Skeletal muscle tissue (tissue), 4 donors: ENCODE data around the gene UBE2D2. TPM values are rescaled to one million over a fixed set of nuclear protein-coding genes. Genes with fewer than 3 reads are reported as not detected.
"Not testable (repeated sequence)": the region's sequence is repeated elsewhere in the genome, so short reads cannot be mapped to it uniquely, and the experiment has no call there.

Experiments
- H3K27ac ChIP-seq: one replicate; pipeline ENCODE4 v1.7.0; 2013; ENCODE audit warnings: mild to moderate bottlenecking, low read depth, low read length, inconsistent platforms
- H3K27me3 ChIP-seq, 3 donors: one replicate each; pipeline ENCODE4 v1.7.0; 2013; ENCODE audit warnings: low read length in 3 of 3; ENCODE audit not compliant: control insufficient read depth in 3 of 3, insufficient read depth in 3 of 3
- H3K36me3 ChIP-seq, 3 donors: one replicate each; pipeline ENCODE4 v1.7.0; 2013; ENCODE audit warnings: low read length in 3 of 3; ENCODE audit not compliant: control insufficient read depth in 3 of 3, insufficient read depth in 3 of 3
- H3K4me1 ChIP-seq, 3 donors: one replicate each; pipeline ENCODE4 v1.7.0; 2013; ENCODE audit warnings: low read length in 3 of 3, mild to moderate bottlenecking in 3 of 3; ENCODE audit not compliant: control insufficient read depth in 3 of 3, insufficient read depth in 3 of 3
- H3K4me3 ChIP-seq, 3 donors: one replicate each; pipeline ENCODE4 v1.7.0; 2013; ENCODE audit warnings: low read length in 3 of 3
- H3K9ac ChIP-seq, 3 donors: one replicate each; pipeline ENCODE4 v1.7.0; 2013; ENCODE audit warnings: low read length in 3 of 3, mild to moderate bottlenecking in 3 of 3, moderate library complexity in 2 of 3, low read depth in 1 of 3
- H3K9me3 ChIP-seq, 3 donors: one replicate each; pipeline ENCODE4 v1.7.0; 2013; ENCODE audit warnings: low read length in 3 of 3; ENCODE audit not compliant: control insufficient read depth in 3 of 3
- total RNA-seq: library from RNA; depleted of rRNA; stranded (reverse); fragments of >200 nt; gene quantifications from one replicate; pipeline ENCODE4 v1.2.3, GENCODE V29; 2014
- donor health status: Osteomylitis.

Gene UBE2D2
- total RNA-seq, 1 donor from 2014 or later = 81.9 TPM

- Histone ChIP-seq H3K4me1 (peaks cover 5 to 12% (median 9%) of the 10 kb centered on the region in 3 donors), H3K9me3 (no peaks in the 10 kb centered on the region), H3K27me3 (no peaks in the 10 kb centered on the region), H3K4me3 (no peak overlapping the region), H3K27ac (peak overlapping the region; percentile 31), H3K9ac (no peak overlapping the region), H3K36me3 (peaks cover 4 to 11% (median 6%) of the 10 kb centered on the region in 3 donors)
Observed at GRCh38 chr5:139600336-139600949, 39.3 kb downstream of the UBE2D2 start.

- Histone ChIP-seq H3K4me3 (no peak overlapping the region), H3K9ac (peak overlapping the region in 1 of 3 donors; percentile 35), H3K4me1 (peaks cover 5 to 12% (median 9%) of the 10 kb centered on the region in 3 donors), H3K36me3 (peaks cover 4 to 11% (median 6%) of the 10 kb centered on the region in 3 donors), H3K9me3 (no peaks in the 10 kb centered on the region), H3K27me3 (no peaks in the 10 kb centered on the region), H3K27ac (peak overlapping the region; percentile 31)
Observed at GRCh38 chr5:139601429-139601828, 40.3 kb downstream of the UBE2D2 start.

GRCh38 chr5:139601948-139602347 lies 40.8 kb downstream of the UBE2D2 start:
- peaks cover 4 to 11% (median 6%) of the 10 kb centered on the region in 3 donors for H3K36me3 ChIP-seq
- not testable (repeated sequence) for H3K9ac ChIP-seq, H3K4me3 ChIP-seq, H3K27me3 ChIP-seq, H3K9me3 ChIP-seq
- peaks cover 5 to 12% (median 9%) of the 10 kb centered on the region in 3 donors for H3K4me1 ChIP-seq
- peak overlapping the region; percentile 65 for H3K27ac ChIP-seq

- Histone ChIP-seq H3K27ac (no peak overlapping the region), H3K27me3 (no peaks in the 10 kb centered on the region), H3K4me3 (no peak overlapping the region), H3K36me3 (peaks cover 0 to 6% (median 4%) of the 10 kb centered on the region in 3 donors), H3K9ac (no peak overlapping the region), H3K4me1 (peaks cover 5 to 7% (median 5%) of the 10 kb centered on the region in 3 donors), H3K9me3 (no peaks in the 10 kb centered on the region)
Observed at GRCh38 chr5:139605887-139606286, 44.7 kb downstream of the UBE2D2 start.

- peaks cover 0 to 16% (median 0%) of the 10 kb centered on the region in 3 donors for H3K4me1 ChIP-seq
- no peaks in the 10 kb centered on the region for H3K9me3 ChIP-seq
- no peak overlapping the region for H3K4me3 ChIP-seq
- peak overlapping the region in 1 of 3 donors; percentile 54 for H3K9ac ChIP-seq
- no peak overlapping the region for H3K27ac ChIP-seq
- no peaks in the 10 kb centered on the region for H3K27me3 ChIP-seq
- H3K36me3 ChIP-seq = peaks cover 0 to 6% (median 2%) of the 10 kb centered on the region in 3 donors
Observed at GRCh38 chr5:139611703-139612584, 50.8 kb downstream of the UBE2D2 start.

GRCh38 chr5:139619861-139620260 lies 58.7 kb downstream of the UBE2D2 start:
- H3K27ac ChIP-seq = no peak overlapping the region
- peaks cover 0 to 2% (median 0%) of the 10 kb centered on the region in 3 donors for H3K4me1 ChIP-seq
- H3K9me3 ChIP-seq = no peaks in the 10 kb centered on the region
- H3K4me3 ChIP-seq = no peak overlapping the region
- peaks cover 16 to 31% (median 22%) of the 10 kb centered on the region in 3 donors for H3K36me3 ChIP-seq
- no peak overlapping the region for H3K9ac ChIP-seq
- H3K27me3 ChIP-seq = no peaks in the 10 kb centered on the region

- not testable (repeated sequence) for H3K9me3 ChIP-seq, H3K4me3 ChIP-seq, H3K27ac ChIP-seq, H3K9ac ChIP-seq, H3K27me3 ChIP-seq, H3K4me1 ChIP-seq
- peaks cover 26 to 44% (median 43%) of the 10 kb centered on the region in 3 donors for H3K36me3 ChIP-seq
Observed at GRCh38 chr5:139625398-139625797, 64.3 kb downstream of the UBE2D2 start.

- no peak overlapping the region for H3K9ac ChIP-seq
- H3K36me3 ChIP-seq = peaks cover 16 to 26% (median 18%) of the 10 kb centered on the region in 3 donors
- H3K9me3 ChIP-seq = no peaks in the 10 kb centered on the region
- no peak overlapping the region for H3K27ac ChIP-seq
- no peak overlapping the region for H3K4me3 ChIP-seq
- peaks cover 9 to 18% (median 12%) of the 10 kb centered on the region in 3 donors for H3K4me1 ChIP-seq
- no peaks in the 10 kb centered on the region for H3K27me3 ChIP-seq
Observed at GRCh38 chr5:139630855-139631254, 69.7 kb downstream of the UBE2D2 start.

GRCh38 chr5:139631520-139632165 lies 70.5 kb downstream of the UBE2D2 start:
- H3K9me3 ChIP-seq = no peaks in the 10 kb centered on the region
- no peaks in the 10 kb centered on the region for H3K27me3 ChIP-seq
- H3K36me3 ChIP-seq = peaks cover 12 to 21% (median 16%) of the 10 kb centered on the region in 3 donors
- peaks cover 17 to 26% (median 20%) of the 10 kb centered on the region in 3 donors for H3K4me1 ChIP-seq
- H3K9ac ChIP-seq = no peak overlapping the region
- H3K27ac ChIP-seq = no peak overlapping the region
- H3K4me3 ChIP-seq = no peak overlapping the region
